ENCODE results near the gene MCM9. TPM values are rescaled to one million over a fixed set of nuclear protein-coding genes. Genes with fewer than 3 reads are reported as not detected.

Gene MCM9
- total and polyA plus RNA-seq, 2 donors (not counting 1 experiment from before 2014, with no cell fraction given) = 14.0 to 54.5 TPM

DNA sequence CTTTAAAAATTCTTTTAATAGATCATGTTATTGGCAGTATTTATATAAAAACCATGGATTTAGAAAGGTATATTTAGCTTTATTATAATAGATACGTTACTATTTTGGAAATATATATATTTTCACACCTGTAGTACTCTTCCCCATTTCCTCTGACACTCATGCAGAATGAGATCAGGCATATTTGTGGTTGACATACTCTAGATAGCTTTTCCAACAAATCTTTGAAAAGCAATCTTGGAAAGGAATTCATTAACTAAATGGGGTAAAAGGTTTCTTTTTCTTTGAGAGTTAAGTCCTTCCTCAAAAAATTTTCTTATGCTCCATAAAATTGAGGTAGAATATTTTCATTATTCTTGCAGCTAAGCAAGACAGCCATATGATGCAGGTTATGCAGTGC lies 26.5 kb downstream of the MCM9 start:
- Histone ChIP-seq H2AFZ (ENCODE audit: insufficient read depth, low read depth, low read length, poor library complexity, severe bottlenecking) (no peak overlapping the region), H3K27me3 (replicated peaks in 1 of 4; ENCODE audit: control extremely low read depth in 1 of 4, control insufficient read depth in 3 of 4, insufficient read depth in 4 of 4, low read length in 3 of 4) (no peaks in the 10 kb centered on the region), H3K79me2 (ENCODE audit: control insufficient read depth, insufficient read depth, low read length) (peaks cover 9% of the 10 kb centered on the region), H3K4me3 (ENCODE audit: control extremely low read depth in 1 of 5, extremely low read depth in 1 of 5, insufficient read depth in 1 of 5, low read depth in 2 of 5, low read length in 4 of 5) (no peak overlapping the region), H3K9me3 (ENCODE audit: control extremely low read depth in 1 of 3, control insufficient read depth in 2 of 3, insufficient read depth in 1 of 3, low read length in 2 of 3) (no peaks in the 10 kb centered on the region), H3K36me3 (replicated peaks in 1 of 2; ENCODE audit: control extremely low read depth in 1 of 2, control insufficient read depth in 1 of 2, extremely low read depth in 1 of 2, insufficient read depth in 2 of 2, low read length in 1 of 2) (peaks cover 10 to 67% of the 10 kb centered on the region in 2 experiments), H3K4me2 (replicated peaks; ENCODE audit: low read depth, low read length, poor library complexity, severe bottlenecking) (no peak overlapping the region), H3K27ac (ENCODE audit: low read length in 2 of 2) (no peak overlapping the region), H4K20me1 (ENCODE audit: control insufficient read depth, insufficient read depth, low read length, poor library complexity, severe bottlenecking) (no peaks in the 10 kb centered on the region), H3K9ac (ENCODE audit: low read length) (no peak overlapping the region), H3K4me1 (ENCODE audit: control insufficient read depth in 2 of 2, insufficient read depth in 2 of 2, low read length in 2 of 2) (no peaks in the 10 kb centered on the region)
- no peak for ATAC-seq (ENCODE audit: low read depth)
- H3K27me3 Mint-ChIP-seq = no peaks in the 10 kb centered on the region
- no peaks in the 10 kb centered on the region for H3K9me3 Mint-ChIP-seq (ENCODE audit: insufficient read depth)
- ChIA-PET CTCF (interaction anchor here (1.2 kb wide), 2 partner anchors 11 to 26 kb away, joined by 3 to 4 read pairs; partner anchors contain the start of gene MCM9), POLR2A (no interaction called here)
- no peaks in the 10 kb centered on the region for H3K4me1 Mint-ChIP-seq
- H3K27ac Mint-ChIP-seq = no peak overlapping the region
- TF ChIP-seq CTCF (IDR thresholded peaks at IDR 0.05) (no peak), EZH2 (IDR thresholded peaks at IDR 0.05; ENCODE audit: borderline replicate concordance, insufficient read depth, low read depth, low read length, poor library complexity, severe bottlenecking) (no peak)
- no peak overlapping the region for H3K4me3 Mint-ChIP-seq
- intact Hi-C loops (cut with micrococcal nuclease) = no loop called here
- WGBS (ENCODE audit: insufficient coverage) = no CpG with 5 or more reads among the region's 1 CpG
- DNase-seq = no peak

DNA sequence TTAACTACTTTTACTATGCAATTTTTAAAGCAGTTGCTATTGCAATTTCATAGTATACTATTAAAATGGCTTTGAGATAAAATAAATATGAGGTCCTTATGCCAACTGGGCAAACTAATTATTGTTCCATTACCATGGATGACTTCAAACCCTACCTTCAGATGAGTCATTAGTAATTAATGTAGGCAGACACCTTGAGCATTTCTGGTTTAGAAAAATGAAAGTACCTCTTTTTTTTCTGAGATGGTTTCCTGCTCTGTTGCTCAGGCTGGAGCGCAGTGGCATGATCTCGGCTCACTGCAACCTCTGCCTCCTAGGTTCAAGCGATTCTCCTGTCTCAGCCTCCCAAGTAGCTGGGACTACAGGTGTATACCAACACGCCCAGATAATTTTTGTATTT lies 29.1 kb downstream of the MCM9 start:
- H3K27ac ChIP-seq (ENCODE audit: low read length in 2 of 2) = no peak overlapping the region
- H3K9me3 ChIP-seq (ENCODE audit: control extremely low read depth in 1 of 3, control insufficient read depth in 2 of 3, insufficient read depth in 1 of 3, low read length in 2 of 3) = no peaks in the 10 kb centered on the region
- ChIA-PET CTCF (no interaction called here), POLR2A (no interaction called here)
- H3K27me3 ChIP-seq (replicated peaks in 1 of 4; ENCODE audit: control extremely low read depth in 1 of 4, control insufficient read depth in 3 of 4, insufficient read depth in 4 of 4, low read length in 3 of 4) = no peaks in the 10 kb centered on the region
- WGBS (ENCODE audit: insufficient coverage) = 100% methylated on average over 1 of the region's 4 CpGs
- peaks cover 23% of the 10 kb centered on the region for H3K79me2 ChIP-seq (ENCODE audit: control insufficient read depth, insufficient read depth, low read length)
- peaks cover 7 to 65% of the 10 kb centered on the region in 2 experiments for H3K36me3 ChIP-seq (replicated peaks in 1 of 2; ENCODE audit: control extremely low read depth in 1 of 2, control insufficient read depth in 1 of 2, extremely low read depth in 1 of 2, insufficient read depth in 2 of 2, low read length in 1 of 2)
- H3K27me3 Mint-ChIP-seq = no peaks in the 10 kb centered on the region
- no peak overlapping the region for H3K4me2 ChIP-seq (replicated peaks; ENCODE audit: low read depth, low read length, poor library complexity, severe bottlenecking)
- intact Hi-C loops (cut with micrococcal nuclease) = no loop called here
- H3K4me3 ChIP-seq (ENCODE audit: control extremely low read depth in 1 of 5, extremely low read depth in 1 of 5, insufficient read depth in 1 of 5, low read depth in 2 of 5, low read length in 4 of 5) = no peak overlapping the region
- no peaks in the 10 kb centered on the region for H4K20me1 ChIP-seq (ENCODE audit: control insufficient read depth, insufficient read depth, low read length, poor library complexity, severe bottlenecking)
- ATAC-seq (ENCODE audit: low read depth) = no peak
- TF ChIP-seq EZH2 (IDR thresholded peaks at IDR 0.05; ENCODE audit: borderline replicate concordance, insufficient read depth, low read depth, low read length, poor library complexity, severe bottlenecking) (no peak), CTCF (IDR thresholded peaks at IDR 0.05) (no peak)
- no peak overlapping the region for H3K9ac ChIP-seq (ENCODE audit: low read length)
- H3K4me1 ChIP-seq (ENCODE audit: control insufficient read depth in 2 of 2, insufficient read depth in 2 of 2, low read length in 2 of 2) = no peaks in the 10 kb centered on the region
- H3K4me3 Mint-ChIP-seq = no peak overlapping the region
- H3K27ac Mint-ChIP-seq = no peak overlapping the region
- no peak overlapping the region for H2AFZ ChIP-seq (ENCODE audit: insufficient read depth, low read depth, low read length, poor library complexity, severe bottlenecking)
- H3K9me3 Mint-ChIP-seq (ENCODE audit: insufficient read depth) = no peaks in the 10 kb centered on the region
- no peak for DNase-seq
- peaks cover 7% of the 10 kb centered on the region for H3K4me1 Mint-ChIP-seq
